ENCODE measurements around the gene ARHGEF16.

DNA sequence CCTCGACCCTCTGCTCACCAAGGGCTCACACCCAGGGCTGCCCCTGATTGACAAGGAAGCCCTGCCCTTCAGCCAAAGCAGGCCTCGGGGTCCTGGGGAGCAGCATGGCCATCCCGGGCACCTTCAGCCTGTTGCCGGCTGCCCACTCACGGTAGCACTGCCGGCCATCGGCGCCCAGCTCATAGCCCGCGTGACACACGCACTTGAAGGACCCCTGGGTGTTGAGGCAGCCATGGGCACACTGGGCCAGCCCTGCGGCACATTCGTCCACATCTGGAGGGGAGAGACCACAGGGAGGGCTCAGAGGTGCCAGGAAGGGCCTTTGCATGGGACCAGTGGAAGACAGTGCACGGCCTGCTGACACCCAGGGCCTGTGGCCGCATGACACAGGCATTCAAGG, 57.4 kb downstream of the ARHGEF16 start:
- TF ChIP-seq, protein P1, sequence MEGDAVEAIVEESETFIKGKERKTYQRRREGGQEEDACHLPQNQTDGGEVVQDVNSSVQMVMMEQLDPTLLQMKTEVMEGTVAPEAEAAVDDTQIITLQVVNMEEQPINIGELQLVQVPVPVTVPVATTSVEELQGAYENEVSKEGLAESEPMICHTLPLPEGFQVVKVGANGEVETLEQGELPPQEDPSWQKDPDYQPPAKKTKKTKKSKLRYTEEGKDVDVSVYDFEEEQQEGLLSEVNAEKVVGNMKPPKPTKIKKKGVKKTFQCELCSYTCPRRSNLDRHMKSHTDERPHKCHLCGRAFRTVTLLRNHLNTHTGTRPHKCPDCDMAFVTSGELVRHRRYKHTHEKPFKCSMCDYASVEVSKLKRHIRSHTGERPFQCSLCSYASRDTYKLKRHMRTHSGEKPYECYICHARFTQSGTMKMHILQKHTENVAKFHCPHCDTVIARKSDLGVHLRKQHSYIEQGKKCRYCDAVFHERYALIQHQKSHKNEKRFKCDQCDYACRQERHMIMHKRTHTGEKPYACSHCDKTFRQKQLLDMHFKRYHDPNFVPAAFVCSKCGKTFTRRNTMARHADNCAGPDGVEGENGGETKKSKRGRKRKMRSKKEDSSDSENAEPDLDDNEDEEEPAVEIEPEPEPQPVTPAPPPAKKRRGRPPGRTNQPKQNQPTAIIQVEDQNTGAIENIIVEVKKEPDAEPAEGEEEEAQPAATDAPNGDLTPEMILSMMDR (IDR thresholded peaks at IDR 0.05), result no peak
- TF ChIP-seq POLR2A (IDR thresholded peaks at IDR 0.05), result no peak
